Left hindlimb (tissue), 1 donor: ENCODE results near the gene AGAP1.
"Not testable (repeated sequence)": the region's sequence is repeated elsewhere in the genome, so short reads cannot be mapped to it uniquely, and the experiment has no call there.

ENCODE experiments used
- DNase-seq: peaks from one replicate; pipeline ENCODE4 v3.0.0-alpha.2; 2018

AGAP1 gene

GRCh38 chr2:235746257-235746934, 252.6 kb downstream of the AGAP1 start:
- peak; percentile 64 for DNase-seq

GRCh38 chr2:235747001-235747785, 253.3 kb downstream of the AGAP1 start:
- no peak for DNase-seq

- DNase-seq = no peak
Measured at GRCh38 chr2:235747786-235748091, 253.9 kb downstream of the AGAP1 start.

- DNase-seq = no peak
Measured at GRCh38 chr2:235749121-235749770, 255.4 kb downstream of the AGAP1 start.

- DNase-seq = no peak
Measured at GRCh38 chr2:235749771-235750160, 255.9 kb downstream of the AGAP1 start.

- DNase-seq = no peak
Measured at GRCh38 chr2:235752846-235753245, 259.0 kb downstream of the AGAP1 start.

- DNase-seq = no peak
Measured at GRCh38 chr2:235754357-235755207, 260.7 kb downstream of the AGAP1 start.

- no peak for DNase-seq
Measured at GRCh38 chr2:235756491-235756890, 262.6 kb downstream of the AGAP1 start.

- DNase-seq = no peak
Measured at GRCh38 chr2:235757212-235757611, 263.4 kb downstream of the AGAP1 start.

GRCh38 chr2:235757640-235758039, 263.8 kb downstream of the AGAP1 start:
- DNase-seq = no peak

GRCh38 chr2:235762832-235763598, 269.2 kb downstream of the AGAP1 start:
- peak; percentile 6 for DNase-seq

GRCh38 chr2:235763816-235764215, 270.0 kb downstream of the AGAP1 start:
- DNase-seq = no peak

GRCh38 chr2:235764478-235764877, 270.6 kb downstream of the AGAP1 start:
- not testable (repeated sequence) for DNase-seq

GRCh38 chr2:235765181-235765820, 271.5 kb downstream of the AGAP1 start:
- DNase-seq = peak; percentile 26

- peak; percentile 77 for DNase-seq
Measured at GRCh38 chr2:235766278-235766677, 272.4 kb downstream of the AGAP1 start.

- no peak for DNase-seq
Measured at GRCh38 chr2:235768606-235769005, 274.8 kb downstream of the AGAP1 start.

GRCh38 chr2:235769046-235769445, 275.2 kb downstream of the AGAP1 start:
- no peak for DNase-seq

GRCh38 chr2:235770909-235771820, 277.3 kb downstream of the AGAP1 start:
- no peak for DNase-seq

GRCh38 chr2:235773188-235773928, 279.5 kb downstream of the AGAP1 start:
- DNase-seq = no peak
